Testis (tissue), 2 donors: ENCODE data around the gene MRPS15.

Source experiments
- POLR2A ChIP-seq: fragments of 450-650 bp; IDR thresholded peaks from one replicate; pipeline ENCODE4 v1.6.1; 2017; ENCODE audit warnings: antibody characterized with exemption, mild to moderate bottlenecking, moderate library complexity
- TF ChIP-seq, protein P1 (sequence below), 3 experiments: fragments of 450-650 bp in 2 of 3; fragments of 200-600 bp in 1 of 3; sonication (generic) in 1 of 3; IDR thresholded peaks; one replicate each; pipeline ENCODE4 v1.5.1; 2016 to 2019; ENCODE audit warnings: antibody characterized with exemption in 3 of 3, mild to moderate bottlenecking in 2 of 3, moderate library complexity in 1 of 3

DNA sequence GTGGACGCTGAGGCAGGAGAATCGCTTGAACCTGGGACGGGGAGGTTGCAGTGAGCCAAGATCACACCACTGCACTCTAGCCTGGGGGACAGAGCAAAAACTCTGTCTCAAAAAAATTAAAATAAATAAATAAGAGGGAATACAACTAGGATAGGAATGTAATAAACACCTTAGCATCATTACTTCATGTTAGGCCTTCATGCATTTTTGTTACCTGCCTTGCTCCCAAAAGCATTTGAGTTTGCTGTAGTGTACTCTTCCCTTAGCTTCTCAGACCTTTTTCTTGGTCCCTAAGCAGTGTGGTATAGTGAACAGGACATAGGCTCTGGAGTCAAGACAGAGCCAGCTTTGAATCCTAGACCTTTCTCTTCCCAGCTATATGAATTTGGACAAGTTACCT, 11.1 kb downstream of the MRPS15 start:
- no peak for TF ChIP-seq POLR2A
- TF ChIP-seq, protein P1, sequence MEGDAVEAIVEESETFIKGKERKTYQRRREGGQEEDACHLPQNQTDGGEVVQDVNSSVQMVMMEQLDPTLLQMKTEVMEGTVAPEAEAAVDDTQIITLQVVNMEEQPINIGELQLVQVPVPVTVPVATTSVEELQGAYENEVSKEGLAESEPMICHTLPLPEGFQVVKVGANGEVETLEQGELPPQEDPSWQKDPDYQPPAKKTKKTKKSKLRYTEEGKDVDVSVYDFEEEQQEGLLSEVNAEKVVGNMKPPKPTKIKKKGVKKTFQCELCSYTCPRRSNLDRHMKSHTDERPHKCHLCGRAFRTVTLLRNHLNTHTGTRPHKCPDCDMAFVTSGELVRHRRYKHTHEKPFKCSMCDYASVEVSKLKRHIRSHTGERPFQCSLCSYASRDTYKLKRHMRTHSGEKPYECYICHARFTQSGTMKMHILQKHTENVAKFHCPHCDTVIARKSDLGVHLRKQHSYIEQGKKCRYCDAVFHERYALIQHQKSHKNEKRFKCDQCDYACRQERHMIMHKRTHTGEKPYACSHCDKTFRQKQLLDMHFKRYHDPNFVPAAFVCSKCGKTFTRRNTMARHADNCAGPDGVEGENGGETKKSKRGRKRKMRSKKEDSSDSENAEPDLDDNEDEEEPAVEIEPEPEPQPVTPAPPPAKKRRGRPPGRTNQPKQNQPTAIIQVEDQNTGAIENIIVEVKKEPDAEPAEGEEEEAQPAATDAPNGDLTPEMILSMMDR (IDR thresholded peaks at IDR 0.05), result no peak
